ENCODE data around the gene PYGB. TPM values are rescaled to one million over a fixed set of nuclear protein-coding genes. Genes with fewer than 3 reads are reported as not detected.

Gene PYGB
- total RNA-seq, 1 experiment from 2014 or later, result 63.3 TPM

- no peak for DNase-seq (ENCODE audit: low spot score)
- in situ Hi-C loops (cut with HindIII; ENCODE audit: low sequenced_read_pairs), result no loop called here
These were observed 90.5 kb downstream of the PYGB start for GRCh38 chr20:25338112-25339023.

- in situ Hi-C loops (cut with HindIII; ENCODE audit: low sequenced_read_pairs), result no loop called here
- DNase-seq (ENCODE audit: low spot score), result no peak
These were observed 91.7 kb downstream of the PYGB start for GRCh38 chr20:25339608-25340007.

DNA sequence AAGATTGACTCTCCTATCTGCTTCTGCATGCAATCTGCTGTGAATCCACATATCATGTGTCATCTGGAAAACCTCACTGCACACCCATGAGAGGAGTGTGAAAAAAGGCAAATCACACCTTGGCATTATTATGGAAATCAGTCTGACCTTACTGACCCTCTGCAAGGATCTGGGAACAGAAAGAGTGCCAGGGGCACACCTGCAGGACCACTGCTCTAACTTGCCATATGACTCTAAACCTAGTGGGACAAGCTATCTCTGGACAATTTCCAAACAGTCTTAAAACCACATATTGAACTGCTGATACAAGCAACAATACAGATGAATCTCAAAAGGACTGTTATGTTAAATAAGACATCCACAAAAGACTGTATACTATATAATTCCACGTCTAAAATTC lies 92.5 kb downstream of the PYGB start:
- in situ Hi-C loops (cut with HindIII; ENCODE audit: low sequenced_read_pairs), result no loop called here
- DNase-seq (ENCODE audit: low spot score), result no peak

DNA sequence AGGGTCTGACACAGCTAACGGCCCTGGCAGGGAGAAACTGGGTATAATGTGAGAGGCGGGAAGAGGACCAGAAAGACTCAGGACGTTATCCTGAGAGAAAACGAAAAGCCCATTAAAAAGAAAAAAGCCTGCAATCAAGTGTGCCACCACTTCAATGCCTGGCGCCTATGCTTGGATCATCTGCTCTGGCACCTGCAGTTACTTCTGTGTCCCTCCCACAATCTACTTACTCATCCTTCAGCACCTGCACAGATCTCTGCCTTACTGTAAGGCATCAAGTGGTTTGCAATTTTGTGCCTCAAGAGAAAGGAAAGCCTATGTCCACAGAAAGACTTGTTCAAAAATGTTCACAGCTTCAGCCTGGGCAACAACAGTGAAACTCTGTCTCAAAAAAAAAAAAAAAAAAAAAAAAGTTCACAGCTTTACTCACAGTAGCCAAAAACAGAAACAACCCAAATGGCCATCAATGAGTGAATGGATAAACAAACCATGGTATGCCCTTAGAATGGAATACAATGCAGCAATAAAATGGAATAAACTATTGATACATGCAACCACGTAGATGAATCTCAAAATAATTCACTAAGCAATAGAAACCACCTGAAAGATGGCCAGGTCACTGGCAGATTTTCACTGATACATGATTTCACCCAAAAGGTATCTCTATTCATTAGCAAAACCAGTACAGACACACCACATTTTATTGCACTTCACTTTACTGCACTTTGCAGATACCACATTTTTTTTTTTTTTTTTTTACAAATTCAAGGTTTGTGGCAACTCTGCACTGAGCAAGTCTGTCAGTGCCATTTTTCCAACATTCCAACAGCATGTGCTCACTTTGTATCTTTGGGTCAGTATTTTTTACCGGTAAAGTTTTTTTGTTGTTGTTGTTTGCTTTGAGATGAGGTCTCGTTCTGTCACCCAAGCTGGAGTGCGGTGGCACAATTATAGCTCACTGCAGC lies 94.1 kb downstream of the PYGB start:
- DNase-seq (ENCODE audit: low spot score), result no peak

DNA sequence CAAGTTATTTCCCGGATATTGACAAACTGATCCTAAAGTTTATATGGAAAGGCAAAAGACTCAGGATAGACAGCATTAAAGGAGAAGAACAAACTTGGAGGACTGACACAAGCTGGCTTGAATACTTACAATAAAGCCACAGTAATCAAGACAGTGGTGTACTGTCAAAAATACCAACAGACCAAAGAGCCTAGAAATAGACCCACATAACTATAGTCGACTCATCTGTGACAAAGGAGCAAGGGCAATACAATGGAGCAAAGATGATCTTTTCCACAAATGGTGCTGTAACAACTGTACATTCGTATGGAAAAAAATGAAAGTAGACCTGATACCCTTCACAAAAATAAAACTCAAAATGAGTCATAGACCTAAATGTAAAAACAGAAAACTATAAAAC lies 96.7 kb downstream of the PYGB start:
- DNase-seq (ENCODE audit: low spot score), result no peak
- in situ Hi-C loops (cut with HindIII; ENCODE audit: low sequenced_read_pairs), result no loop called here

More for the DNA sequence above, 94.1 kb downstream of the PYGB start:
- in situ Hi-C loops (cut with HindIII; ENCODE audit: low sequenced_read_pairs), result no loop called here

GRCh38 chr20:25345721-25346120 lies 97.8 kb downstream of the PYGB start:
- in situ Hi-C loops (cut with HindIII; ENCODE audit: low sequenced_read_pairs), result no loop called here
- DNase-seq (ENCODE audit: low spot score), result no peak

- no peak for DNase-seq (ENCODE audit: low spot score)
- in situ Hi-C loops (cut with HindIII; ENCODE audit: low sequenced_read_pairs), result no loop called here
These were observed 98.5 kb downstream of the PYGB start for GRCh38 chr20:25346349-25346748.

Other genes starting within 250 kb of the PYGB start
- gene ACSS1, start 189.9 kb upstream of the PYGB start, total RNA-seq (2014; rRNA removed; shearing (Covaris generic)), result not detected in 2 replicates
- gene VSX1, start 165.9 kb upstream of the PYGB start, total RNA-seq (2014; rRNA removed; shearing (Covaris generic)), result not detected in 2 replicates
- 68.3 and 71.3 TPM in 2 replicates for gene ENTPD6, start 52.4 kb upstream of the PYGB start, total RNA-seq (2014; rRNA removed; shearing (Covaris generic))
- gene ABHD12, start 142.8 kb downstream of the PYGB start, total RNA-seq (2014; rRNA removed; shearing (Covaris generic)), result 22.3 and 42.9 TPM in 2 replicates
- gene GINS1, start 159.6 kb downstream of the PYGB start, total RNA-seq (2014; rRNA removed; shearing (Covaris generic)), result 25.2 and 40.0 TPM in 2 replicates